HepG2 (cell line): ENCODE measurements around the gene GADD45GIP1.

ENCODE experiments used
- EP300 ChIP-seq, 3 experiments: sonication (generic) in 1 of 3; formaldehyde crosslinking in 1 of 3; IDR thresholded peaks; 2 replicates each; pipeline versions ENCODE4 v1.5.1 to v1.6.1; 2011 to 2020; ENCODE audit warnings: low read depth in 2 of 3, low read length in 2 of 3, borderline replicate concordance in 1 of 3, improper control_type of control experiment in 1 of 3, mild to moderate bottlenecking in 1 of 3, missing genetic modification reagents in 1 of 3, moderate library complexity in 1 of 3
- POLR2A ChIP-seq, 2 experiments: IDR thresholded peaks; 2 replicates each; pipeline ENCODE4 v1.6.1; 2011; ENCODE audit warnings: low read depth in 2 of 2, low read length in 2 of 2, mild to moderate bottlenecking in 1 of 2, moderate library complexity in 1 of 2; ENCODE audit not compliant: insufficient read depth in 1 of 2
- TF ChIP-seq, protein P1 (sequence below): sonication (generic); formaldehyde crosslinking; IDR thresholded peaks from 2 replicates; pipeline ENCODE4 v1.9.0; 2021; ENCODE audit warnings: missing genetic modification reagents, mild to moderate bottlenecking, borderline replicate concordance

DNA sequence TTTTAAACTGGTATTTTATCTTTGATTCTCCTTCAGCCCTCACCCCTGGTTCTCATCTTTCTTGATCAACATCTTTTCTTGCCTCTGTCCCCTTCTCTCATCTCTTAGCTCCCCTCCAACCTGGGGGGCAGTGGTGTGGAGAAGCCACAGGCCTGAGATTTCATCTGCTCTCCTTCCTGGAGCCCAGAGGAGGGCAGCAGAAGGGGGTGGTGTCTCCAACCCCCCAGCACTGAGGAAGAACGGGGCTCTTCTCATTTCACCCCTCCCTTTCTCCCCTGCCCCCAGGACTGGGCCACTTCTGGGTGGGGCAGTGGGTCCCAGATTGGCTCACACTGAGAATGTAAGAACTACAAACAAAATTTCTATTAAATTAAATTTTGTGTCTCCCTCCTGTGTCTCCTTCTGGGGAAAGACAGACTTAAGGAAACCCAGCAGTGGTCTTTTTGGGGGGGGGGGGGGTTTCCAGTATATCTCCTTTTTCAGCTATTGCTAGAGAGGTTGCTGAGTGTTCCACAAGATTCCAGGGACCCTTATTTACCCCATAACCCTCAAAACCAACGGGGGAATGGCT is 12.8 kb downstream of the GADD45GIP1 start:
- no peak for TF ChIP-seq POLR2A (IDR thresholded peaks at IDR 0.05; ENCODE audit: insufficient read depth in 1 of 2, low read depth in 2 of 2, low read length in 2 of 2)
- no peak for TF ChIP-seq EP300 (IDR thresholded peaks at IDR 0.05; ENCODE audit: low read depth in 2 of 2, low read length in 2 of 2)
- TF ChIP-seq EP300 (CRISPR knock-in tag; IDR thresholded peaks at IDR 0.05; ENCODE audit: borderline replicate concordance), result no peak
- TF ChIP-seq, protein P1, sequence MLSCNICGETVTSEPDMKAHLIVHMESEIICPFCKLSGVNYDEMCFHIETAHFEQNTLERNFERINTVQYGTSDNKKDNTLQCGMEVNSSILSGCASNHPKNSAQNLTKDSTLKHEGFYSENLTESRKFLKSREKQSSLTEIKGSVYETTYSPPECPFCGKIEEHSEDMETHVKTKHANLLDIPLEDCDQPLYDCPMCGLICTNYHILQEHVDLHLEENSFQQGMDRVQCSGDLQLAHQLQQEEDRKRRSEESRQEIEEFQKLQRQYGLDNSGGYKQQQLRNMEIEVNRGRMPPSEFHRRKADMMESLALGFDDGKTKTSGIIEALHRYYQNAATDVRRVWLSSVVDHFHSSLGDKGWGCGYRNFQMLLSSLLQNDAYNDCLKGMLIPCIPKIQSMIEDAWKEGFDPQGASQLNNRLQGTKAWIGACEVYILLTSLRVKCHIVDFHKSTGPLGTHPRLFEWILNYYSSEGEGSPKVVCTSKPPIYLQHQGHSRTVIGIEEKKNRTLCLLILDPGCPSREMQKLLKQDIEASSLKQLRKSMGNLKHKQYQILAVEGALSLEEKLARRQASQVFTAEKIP (CRISPR knock-in tag), result no peak
